ENCODE data around the gene CDR2L.
A peak's percentile ranks its signal among the peaks of the same experiment; 100 is the strongest.

CDR2L gene

DNA sequence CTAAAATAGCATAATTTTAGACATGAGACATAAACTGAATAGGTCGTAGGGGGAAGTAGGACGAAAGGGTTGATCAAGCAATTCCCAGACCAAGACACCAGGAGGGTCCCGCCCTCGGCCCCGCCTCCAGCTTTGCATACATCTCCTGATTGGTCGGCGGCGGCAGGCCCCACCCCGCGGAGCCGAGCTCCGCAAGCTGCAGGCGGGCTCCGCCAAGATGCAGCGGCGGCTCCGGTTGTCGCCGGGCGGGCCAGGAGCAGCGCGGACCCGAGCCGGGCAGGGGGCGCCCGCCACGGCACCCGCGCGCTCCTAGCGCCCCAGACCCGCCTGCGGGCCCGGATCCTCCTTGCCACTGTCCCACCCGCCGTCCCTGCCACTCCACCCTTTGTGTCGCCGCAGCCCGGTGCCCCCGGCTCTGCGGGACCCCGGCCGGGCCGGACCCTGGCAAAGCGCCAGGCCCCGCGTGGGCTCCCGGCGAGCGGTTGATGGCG, at the start of gene CDR2L:
Gene CDR2L (plus strand): TSS at position 215 of the 491 bp plus-strand sequence. CDS start 412 bp downstream, outside the sequence.
- DNase-seq (ENCODE audit: low spot score), result peak; percentile 91

DNA sequence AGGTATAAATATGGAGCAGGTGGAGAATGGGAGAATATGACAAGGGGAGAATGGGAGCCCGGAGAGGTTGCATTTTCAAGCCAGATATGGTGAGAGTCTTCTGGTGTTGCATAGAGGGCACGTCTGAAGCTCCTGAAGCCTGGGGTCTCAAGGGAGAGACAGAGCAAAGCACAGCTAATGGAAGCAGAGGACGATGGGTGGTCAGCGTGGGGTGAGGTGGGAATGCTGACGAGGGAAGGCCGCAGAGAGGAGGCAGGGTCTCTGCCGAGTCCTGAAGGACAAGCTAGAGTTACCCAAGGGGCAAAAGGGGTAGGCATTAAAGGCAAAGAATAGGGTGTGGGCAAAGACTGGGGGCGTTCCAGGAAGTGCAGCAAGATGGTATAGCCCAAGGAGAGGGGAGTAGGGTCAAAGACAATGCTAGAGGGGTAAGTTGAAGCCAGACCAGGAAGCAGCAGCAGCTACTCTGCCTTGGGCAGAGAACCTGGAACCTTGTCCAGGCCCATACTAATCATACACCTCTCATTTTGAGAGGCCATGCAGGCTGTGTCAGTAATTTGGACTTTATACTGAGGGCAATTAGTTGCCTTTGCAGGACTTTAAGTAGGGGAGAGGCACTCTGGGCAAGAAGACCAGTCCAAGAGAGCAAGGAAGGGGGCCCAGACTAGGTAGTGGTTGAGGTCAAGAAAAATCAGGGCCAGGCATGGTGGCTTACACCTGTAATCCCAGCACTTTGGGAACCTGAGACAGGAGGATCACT, 49.1 kb upstream of the CDR2L start:
- DNase-seq (ENCODE audit: low spot score), result no peak

DNA sequence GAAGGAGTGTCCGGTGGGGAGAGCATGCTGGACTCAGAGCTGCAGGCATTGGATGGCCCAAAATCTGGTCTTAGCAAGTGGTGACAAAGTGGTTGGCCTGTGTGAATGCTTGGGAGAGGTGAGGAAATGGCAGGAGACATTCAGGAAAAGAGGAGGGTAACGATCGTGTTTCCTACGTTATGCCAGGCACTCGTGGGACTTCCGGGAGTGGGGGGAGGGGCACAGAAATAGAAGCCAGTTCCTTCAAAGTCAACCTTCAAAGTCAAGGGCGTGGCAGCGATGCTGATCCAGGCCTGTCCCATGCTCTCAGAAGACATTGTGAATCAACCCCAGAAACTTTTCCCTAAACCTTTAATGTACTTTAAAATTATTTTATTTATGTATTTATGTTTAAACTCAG, 47.9 kb upstream of the CDR2L start:
- DNase-seq (ENCODE audit: low spot score), result no peak

DNA sequence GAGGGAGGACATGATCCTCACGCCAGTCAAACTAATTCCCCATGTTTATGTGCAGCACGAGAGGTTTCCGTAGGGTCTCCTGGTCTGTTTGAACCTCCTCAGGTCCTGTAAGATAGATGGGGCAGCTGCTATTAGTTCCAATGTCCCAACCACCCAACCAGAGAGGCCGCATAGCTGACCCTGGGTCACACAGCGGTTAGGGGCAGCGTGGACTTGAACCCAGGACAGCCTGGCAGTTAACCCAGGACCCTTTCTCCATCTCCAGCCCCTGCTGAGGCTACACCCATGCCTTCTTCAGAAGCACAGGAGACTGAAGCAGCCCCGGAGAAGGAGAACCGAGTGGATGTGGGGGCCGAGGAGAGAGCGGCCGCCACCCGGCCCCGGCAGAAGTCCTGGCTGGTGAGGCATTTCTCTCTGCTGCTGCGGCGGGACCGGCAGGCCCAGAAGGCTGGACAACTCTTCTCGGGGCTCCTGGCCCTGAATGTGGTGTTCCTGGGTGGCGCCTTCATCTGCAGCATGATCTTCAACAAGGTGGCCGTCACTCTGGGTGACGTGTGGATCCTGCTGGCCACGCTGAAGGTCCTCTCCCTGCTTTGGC, 46.2 kb upstream of the CDR2L start:
- DNase-seq (ENCODE audit: low spot score), result no peak

DNA sequence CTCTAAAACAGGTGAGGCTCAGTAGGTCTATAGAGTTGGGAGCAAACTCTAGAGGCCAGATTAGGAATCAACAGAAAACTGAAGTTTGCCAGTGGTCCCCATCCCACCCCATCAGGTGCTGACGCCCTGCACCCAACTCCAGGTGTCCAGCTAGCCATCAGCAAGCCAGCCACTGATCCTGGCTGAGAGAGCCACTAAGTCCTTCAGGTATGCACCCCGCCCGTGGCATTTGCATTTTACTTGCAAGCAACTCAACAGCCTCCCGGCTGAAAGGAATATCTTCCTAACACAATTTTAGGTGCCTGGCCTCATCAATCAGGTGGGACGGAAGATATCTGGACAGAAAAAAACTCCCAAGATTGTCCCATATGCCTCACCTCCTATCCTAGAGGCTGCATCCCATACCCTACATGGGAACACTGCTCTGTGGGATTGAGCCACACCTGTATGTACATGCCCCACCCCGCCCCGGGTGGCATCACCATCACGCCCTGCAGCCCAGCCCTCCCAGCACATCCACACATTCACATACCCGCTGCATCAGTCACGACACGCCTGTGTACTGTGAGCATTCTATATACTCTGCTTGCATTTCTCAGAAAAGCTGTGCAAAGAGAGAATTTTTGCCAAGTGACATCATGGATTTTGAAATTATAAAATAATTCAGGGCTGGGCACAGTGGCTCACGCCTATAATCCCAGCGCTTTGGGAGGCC, 43.5 kb upstream of the CDR2L start:
- DNase-seq (ENCODE audit: low spot score), result peak; percentile 88

DNA sequence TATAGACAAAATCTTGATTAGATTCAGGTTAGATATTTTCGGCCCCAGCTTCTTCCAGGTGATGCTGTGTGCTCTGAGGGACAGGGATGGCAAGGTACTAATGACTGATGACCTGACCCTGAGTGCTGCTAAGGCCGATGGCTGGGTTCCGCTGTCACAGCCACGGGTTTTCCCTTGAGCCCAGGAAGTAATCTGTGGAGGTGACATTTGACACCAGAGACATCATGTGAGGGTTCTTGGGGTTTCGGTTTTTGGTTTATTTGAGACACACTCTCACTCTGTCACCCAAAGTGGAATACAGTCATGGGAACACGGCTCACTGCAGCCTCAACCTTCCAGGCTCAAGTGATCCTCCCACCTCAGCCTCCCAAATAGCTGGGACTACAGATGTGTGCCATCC, 41.9 kb upstream of the CDR2L start:
- DNase-seq (ENCODE audit: low spot score), result no peak

DNA sequence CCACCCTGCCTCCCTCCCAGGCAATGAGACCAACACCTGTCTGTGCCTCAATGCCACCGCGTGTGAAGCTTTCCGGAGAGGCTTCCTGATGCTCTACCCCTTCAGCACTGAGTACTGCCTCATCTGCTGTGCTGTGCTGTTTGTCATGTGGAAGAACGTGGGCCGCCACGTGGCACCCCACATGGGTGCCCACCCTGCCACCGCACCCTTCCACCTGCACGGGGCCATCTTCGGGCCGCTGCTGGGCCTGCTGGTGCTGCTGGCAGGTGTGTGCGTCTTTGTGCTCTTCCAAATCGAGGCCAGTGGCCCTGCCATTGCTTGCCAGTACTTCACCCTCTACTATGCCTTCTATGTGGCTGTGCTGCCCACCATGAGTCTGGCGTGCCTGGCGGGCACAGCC, 40.8 kb upstream of the CDR2L start:
- no peak for DNase-seq (ENCODE audit: low spot score)

DNA sequence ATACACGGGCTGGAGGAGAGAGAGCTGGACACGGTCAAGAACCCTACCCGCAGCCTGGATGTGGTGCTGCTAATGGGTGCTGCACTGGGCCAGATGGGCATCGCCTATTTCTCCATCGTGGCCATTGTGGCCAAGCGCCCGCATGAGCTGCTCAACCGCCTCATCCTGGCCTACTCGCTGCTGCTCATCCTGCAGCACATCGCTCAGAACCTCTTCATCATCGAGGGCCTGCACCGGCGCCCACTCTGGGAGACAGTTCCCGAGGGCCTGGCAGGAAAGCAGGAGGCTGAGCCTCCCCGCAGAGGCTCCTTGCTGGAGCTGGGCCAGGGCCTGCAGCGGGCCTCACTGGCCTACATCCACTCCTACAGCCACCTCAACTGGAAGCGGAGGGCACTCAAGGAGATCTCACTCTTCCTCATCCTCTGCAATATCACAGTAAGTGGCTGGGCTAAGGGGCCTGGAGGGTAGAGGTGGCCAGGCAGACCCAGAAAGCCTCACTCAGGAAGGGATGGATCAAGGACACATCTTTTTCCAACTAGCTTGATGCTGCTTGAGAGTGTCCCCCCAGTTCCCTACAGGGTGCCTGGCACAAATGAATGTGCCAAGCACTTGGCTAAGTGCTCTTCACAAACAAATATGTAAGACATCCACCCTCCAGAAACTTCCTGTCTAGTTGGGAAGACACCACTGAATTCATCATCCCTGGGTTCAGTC, 40.2 kb upstream of the CDR2L start:
- no peak for DNase-seq (ENCODE audit: low spot score)

DNA sequence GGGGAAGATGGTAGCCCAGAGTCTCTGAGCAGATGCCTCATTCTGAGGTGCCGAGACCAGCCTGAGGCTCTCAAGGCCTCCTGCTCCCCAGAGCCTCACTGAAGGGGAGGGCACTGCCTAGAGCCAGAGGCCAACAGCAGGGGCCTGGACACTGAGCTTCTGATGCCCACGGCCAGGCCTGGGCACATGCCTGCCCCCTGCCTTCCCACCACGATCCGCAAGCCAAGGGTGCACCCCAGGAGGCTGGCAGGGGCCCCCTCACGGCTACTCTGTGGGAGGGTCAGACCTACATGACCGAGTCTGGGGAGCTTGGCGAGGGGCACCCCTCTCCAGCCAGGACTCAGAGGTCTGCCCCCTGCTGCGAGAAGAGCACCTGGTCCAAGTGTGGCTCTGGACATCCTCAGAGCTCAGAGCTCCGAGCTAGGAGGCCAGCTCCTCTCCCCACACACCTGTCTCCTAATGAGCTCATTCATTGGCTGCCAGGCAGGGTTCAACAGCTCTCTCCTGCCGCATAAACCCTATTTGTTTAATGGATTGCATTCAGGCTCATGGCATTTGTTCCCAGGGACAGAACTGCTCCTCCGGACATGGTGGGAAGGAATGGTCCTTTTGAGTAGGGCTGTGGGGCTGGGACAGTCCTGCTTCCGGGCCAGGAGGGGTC, 37.8 kb upstream of the CDR2L start:
- no peak for DNase-seq (ENCODE audit: low spot score)

DNA sequence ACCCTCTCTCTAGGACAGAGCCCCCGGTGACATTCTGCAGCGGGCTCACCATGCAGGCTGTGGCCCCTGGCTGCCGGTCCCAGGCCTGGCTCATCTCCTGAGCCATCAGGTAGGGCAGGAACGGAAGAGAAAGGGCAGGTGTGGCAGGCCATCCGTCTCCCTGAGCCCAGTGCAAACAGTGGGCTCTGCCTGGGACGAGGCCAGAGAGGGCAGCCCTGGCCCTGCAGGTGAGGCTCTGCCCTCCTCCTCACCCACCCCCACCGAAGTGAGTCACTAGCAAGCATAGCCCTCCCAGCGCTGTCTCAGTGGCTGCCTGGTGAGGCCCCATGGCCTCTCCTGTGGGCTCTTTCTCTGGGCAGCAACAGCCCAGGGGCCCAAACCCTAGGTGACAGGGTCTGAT, 37.2 kb upstream of the CDR2L start:
- peak; percentile 60 for DNase-seq (ENCODE audit: low spot score)

DNA sequence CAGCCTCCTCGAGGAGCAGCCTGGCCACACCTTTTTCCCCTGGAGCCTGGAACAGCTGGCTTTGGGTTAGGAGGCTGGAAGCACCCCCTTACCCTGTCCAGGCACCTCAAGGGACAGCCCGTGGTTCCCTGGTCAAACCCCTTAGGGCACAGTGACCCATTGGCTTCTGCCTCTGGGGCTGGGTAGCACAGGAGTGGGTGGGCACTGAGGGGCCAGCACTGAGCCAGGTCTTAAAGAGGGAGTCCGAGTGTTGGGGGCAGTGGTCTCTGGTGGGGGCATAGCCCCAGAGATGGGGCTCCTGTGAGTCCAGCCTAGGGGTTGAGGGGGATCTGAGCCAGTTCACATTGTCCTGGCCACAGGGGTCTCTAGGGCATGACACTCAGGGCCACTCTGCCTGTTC, 36.4 kb upstream of the CDR2L start:
- DNase-seq (ENCODE audit: low spot score), result no peak

DNA sequence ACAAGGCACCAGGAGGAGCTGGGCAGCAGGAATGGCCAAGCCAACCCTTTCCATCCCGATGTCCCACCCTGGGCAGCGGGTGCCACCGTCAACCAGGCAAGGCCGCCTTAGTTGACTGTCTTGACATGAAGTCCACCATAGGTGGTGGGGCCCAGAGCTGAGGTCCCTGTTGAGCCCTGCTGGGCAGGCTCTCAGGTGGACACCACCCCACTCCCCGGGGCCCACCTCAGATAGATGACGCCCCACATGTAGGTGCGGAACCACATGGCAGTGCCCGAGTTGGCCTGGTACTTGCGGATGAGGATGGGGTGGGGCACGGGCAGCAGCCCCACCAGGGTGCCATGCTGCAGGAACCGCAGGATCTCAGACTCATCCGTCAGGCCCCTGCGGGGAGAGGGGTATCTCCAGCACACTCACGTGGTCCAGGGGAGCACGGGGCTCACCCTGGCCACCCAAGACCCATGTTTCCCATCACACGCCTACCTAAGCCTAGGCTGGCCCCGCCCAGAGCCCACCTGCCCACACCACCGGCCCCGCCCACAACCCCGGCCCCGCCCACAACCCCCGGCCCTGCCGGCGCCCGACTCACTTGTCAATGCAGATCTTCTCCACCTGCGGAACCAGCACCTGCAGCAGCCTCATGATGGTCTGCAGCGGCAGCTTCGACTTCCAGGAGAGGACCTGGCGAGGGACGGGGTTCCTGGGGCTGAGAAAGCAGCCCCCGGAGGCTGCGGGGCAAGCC, 35.6 kb upstream of the CDR2L start:
- no peak for DNase-seq (ENCODE audit: low spot score)

DNA sequence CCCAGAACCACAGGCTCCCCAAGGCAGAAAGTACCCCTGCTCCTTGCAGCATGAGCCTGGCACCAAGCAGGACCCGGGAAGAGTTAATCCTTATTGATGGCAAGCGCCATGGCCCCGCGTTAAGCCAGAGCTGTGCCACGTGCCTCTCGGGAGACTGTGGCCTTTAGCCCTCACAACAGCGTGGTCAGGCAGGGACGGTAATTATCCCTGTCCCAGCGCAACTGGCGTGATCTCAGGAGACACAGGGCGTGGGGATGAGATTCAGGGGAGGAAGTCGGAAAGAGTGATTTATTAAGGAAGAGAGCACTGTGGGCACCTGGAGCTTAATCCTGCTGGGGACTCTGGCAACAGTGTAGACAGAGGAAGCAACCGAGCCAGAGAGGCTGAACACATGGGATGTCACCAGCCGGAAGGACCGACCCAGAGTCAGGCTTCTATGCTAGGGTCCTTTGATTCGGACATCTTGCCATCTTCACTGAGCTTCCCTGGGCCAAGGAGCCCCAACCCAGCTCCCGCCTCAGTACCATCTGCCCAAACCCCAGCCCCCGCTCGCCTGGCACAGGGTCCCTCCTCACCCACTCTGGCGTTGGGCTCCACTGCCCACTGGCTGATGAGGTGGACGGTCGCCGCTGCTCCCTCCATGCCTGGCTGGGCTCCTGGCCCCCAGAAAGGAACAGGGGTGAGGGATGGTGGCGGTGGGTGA, 34.9 kb upstream of the CDR2L start:
- DNase-seq (ENCODE audit: low spot score), result no peak

DNA sequence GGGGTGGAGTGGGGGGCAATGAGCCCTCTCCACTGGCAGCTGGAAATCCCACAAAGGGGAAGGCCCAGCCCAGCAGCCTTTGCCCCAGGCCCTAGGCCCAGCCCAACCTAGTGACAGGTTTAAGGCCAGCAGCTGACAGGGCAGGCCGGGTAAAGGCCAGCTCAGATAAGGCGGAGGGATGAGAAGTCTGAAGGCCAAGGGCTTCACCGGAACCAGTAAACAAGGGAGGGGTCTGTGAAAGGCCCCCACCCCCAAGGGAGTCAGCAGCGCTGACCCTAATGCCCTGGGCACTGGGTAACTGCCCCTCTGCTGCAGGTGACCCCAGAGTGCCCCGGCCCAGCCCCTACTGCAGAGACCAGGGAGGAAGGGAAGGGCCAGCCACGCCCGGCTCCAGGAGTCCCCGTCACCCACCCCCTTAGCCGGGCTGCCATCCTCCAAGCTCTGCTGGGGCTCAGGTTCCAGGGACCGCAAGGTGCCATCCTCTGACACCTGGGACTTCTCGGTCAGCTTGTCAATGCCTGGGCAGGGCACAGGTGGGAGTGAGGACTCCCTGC, 34.2 kb upstream of the CDR2L start:
- no peak for DNase-seq (ENCODE audit: low spot score)

DNA sequence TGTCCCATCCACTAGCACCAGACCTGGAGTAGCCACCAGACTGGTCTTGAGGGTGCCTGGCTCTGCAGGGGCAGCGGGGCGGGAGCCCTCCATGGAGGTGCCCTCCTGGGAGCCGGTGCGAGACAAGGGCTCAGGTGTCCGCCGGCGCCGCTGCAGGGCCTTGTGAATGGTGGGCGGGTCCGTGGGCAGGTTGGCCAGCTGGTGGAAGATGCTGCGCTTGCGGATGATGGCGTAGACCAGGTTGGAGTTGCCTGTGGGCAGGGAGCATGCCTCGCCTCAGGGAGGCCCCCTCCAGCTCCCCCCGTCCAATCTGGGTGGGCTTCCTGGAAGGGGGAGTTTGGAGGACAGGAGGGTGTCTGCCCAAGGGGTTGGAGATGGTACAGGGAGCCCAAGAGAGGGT, 33.3 kb upstream of the CDR2L start:
- DNase-seq (ENCODE audit: low spot score), result no peak

DNA sequence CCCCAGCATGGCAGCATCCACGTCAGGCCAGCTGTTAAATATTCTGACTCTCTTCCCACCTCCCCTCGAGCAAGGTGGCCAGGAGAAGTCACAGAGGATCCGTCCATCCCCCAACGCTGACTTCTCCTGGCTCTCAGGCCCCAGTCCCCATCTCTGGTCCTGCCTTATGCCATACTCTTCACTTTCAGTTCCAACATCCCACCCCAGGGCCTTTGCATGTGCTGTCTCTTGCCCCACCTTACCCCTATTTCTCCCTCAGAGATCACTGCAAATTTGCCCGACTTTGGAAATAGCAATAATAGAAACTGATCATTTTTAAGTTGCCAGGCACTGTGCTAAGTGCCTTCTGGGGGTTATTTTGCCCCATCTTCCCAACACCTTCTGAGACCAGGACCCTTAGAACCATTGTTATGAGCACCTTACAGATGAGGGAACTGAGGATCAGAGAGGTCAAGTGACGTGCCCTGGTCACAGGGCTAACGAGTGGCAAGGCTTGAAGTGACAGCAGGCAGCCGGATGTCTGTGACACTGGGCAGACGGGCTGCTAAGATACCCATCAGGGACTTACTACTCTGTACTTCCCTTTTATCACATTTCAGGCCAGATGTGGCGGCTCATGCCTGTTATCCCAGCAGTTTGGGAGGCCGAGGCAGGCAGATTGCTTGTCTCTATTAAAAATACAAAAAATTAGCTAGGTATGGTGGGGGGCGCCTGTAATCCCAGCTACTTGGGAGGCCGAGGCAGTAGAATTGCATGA, 32.6 kb upstream of the CDR2L start:
- no peak for DNase-seq (ENCODE audit: low spot score)

DNA sequence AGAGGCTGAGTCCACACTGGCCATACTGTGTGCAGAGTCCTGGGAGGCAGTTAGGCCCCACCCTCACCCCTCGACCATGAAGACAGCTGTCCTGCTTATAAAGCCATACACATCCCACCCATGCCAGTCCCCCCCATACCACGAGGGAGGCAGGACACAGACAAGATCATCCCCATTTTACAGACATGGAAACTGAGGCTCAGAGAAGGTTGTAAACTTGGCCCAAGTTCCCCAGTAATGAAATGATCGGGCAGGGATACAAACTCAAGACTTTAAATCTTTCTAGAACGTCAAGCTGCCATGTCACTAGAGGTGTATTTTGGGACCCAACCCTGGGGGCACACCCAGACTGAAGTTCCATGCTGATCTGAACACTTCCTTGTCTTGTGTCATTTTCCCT, 31.3 kb upstream of the CDR2L start:
- no peak for DNase-seq (ENCODE audit: low spot score)

DNA sequence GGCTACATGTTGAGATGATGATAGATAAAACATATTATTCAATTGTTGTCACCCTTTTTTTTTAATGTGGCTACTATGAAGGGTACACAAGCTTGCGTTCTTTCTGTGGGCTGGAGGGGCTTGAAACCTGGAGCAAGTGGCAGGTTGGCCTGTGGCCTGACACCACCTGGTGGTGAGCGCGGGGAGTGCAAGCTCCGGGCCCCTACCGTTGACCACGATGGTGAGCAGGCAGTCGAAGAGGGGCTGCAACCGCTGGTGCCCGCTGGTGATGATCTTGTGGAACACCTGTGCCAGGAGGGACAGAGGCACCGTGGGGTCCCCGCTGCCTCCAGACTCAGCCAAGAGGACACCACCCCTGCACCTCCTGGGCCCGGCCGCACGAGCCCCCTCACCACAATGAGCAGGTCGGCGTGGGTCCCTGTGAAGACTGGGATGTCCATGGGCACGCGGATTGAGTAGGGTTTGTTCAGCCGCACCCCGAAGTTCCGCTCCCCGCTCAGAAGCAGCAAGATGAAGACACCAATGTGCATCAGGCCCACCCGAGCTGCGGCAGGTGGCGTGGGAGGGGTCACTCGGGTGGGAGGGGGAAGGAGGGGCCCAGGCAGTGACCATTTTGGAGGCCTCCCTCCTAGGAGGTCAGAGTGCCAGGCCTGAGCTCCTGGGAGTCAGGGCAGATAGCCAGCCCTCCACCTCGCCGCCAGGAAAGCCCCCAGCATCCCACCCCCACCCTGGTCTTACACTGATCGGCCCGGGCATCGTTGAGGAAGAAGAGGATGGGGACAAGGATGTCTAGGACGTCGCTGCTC, 29.3 kb upstream of the CDR2L start:
- peak; percentile 38 for DNase-seq (ENCODE audit: low spot score)

Data from SW480 (cell line).